NCI-H748 (cell line): ENCODE data around the gene HORMAD1.
"Not testable (repeated sequence)": the region's sequence is repeated elsewhere in the genome, so short reads cannot be mapped to it uniquely, and the experiment has no call there.

Experiments
- DNase-seq: peaks from one replicate; lab custom pipeline; 2025; ENCODE audit not compliant: unreplicated experiment; lab: John Stamatoyannopoulos, UW

The HORMAD1 gene, protein sequence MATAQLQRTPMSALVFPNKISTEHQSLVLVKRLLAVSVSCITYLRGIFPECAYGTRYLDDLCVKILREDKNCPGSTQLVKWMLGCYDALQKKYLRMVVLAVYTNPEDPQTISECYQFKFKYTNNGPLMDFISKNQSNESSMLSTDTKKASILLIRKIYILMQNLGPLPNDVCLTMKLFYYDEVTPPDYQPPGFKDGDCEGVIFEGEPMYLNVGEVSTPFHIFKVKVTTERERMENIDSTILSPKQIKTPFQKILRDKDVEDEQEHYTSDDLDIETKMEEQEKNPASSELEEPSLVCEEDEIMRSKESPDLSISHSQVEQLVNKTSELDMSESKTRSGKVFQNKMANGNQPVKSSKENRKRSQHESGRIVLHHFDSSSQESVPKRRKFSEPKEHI

DNA sequence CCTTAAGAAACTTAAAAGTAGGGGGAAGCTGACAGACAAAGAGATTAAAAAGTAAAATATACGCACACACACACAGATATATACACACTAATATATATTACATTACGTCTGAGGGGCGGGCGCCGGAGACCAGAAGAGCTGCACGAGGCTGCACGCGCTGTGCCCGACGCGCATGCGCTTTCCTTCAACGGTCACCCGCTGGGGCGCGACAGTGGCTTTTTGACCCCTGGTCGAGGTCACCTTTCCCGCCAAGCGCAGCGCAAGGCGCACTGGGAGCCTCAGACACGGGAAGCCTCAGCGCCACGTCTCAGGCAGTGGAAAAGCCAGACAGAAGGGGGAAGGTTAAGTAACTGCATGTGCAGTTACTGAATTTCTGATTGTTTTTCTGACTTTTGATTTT is at the start of gene HORMAD1:
Gene HORMAD1 (minus strand): TSS at position 193 of the 400 bp plus-strand sequence. CDS start 1,390 bp downstream, outside the sequence.
- no peak for DNase-seq

DNA sequence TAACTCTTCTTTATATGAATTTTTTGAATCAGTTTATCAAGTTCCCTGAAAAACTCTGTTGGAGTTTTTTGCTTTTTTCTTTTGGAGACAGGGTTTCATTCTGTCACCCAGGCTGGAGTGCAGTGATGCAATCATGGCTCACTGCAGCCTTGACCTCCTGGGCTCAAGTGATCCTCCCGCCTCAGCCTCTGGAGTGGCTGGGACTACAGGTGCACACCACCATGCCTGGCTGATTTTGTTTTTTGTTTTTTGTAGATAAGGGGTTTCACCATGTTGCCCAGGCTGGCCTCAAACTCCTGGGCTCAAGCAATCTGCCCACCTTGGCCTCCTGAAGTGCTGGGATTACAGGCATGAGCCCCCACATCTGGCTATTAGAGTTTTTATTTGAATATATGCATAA is 47.0 kb upstream of the HORMAD1 start:
- DNase-seq, result not testable (repeated sequence)

DNA sequence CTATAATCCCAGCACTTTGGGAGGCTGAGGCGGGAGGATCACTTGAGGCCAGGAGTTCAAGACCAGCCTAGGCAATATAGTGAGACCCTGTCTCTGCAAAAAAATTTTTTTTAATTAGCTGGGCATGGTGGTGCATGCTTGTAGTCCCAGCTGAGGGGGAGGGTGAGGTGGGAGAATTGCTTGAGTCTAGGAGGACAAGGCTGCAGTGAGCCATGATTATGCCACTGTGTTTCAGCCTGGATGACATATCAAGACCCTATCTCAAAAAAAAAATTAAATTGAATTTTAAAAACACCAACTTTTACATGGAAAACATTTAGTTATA is 45.2 kb upstream of the HORMAD1 start:
- DNase-seq, result not testable (repeated sequence)

DNA sequence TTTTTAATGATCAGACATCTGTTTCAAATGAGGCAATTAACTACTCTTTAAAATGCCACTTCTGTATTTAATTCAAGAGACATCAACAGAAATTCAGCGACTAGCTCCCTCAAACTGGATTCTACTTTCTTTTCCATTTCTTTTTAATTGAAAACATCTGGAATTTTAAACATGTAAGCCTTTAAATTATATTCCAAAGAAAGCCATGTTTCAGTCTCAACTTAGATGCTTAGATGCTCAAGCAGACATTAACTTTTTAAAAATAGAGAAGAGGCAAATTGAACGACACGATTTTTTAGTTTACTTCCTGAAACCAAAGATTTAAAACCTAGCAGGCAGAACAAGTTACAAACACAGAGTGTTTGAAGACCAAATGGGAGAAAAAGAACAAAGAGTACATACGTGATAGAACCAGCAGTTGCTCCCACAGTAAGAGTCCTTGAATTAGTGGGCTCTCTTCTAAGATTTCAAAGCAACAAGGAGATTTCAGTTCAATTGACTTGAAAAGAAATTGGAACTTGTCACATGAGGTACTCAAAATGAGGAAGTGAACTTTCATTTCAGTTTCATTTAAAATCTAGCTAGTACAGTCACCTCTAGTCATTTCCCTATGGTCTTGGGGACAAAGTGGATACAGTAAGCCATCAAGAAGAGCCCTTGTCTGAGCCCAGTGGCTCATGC is 44.7 kb upstream of the HORMAD1 start, which contains the start of gene CTSS:
Gene CTSS (minus strand): TSS at position 483 of the 681 bp plus-strand sequence. CDS start 1,015 bp downstream, outside the sequence.
- DNase-seq, result no peak

DNA sequence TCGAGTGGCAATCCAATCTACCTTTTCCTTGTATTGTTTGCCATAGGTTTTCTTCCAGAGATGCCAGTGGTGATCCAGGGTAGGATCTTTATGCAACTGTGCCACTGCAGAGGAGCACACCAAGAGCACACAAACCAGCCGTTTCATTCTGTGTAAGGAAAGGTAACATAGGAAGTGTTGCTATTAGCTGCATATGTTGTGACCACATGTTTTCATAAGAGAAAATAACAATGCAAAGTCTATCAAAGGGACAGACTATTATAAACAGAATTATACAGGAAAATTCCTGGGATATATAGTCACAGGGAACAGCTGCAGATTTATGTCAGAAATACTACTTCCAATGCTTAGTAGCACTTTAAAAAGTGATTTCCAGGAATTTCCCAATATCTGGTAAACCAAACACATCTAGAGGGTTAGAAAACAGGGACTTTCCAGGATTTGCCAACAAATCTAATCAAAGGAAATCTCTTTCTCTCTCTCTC is 44.0 kb upstream of the HORMAD1 start:
- DNase-seq, result no peak

DNA sequence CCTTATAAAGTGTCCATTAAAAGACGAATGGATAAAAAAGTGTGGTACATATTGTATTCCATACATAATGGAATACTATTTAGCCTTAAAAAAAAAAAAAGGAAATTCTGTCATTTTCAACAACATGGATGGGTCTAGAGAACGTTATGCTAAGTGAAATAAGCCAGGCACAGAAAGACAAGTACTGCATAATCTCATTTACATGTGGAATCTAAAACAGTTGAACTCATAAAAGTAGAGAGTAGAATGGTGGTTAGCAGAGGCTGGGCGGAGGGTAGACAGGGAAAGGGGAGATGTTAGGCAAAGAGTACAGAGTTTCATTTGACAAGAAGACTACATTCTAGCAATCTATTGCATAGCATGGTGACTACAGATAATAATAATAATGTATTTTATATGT is 42.3 kb upstream of the HORMAD1 start:
- DNase-seq, result no peak

DNA sequence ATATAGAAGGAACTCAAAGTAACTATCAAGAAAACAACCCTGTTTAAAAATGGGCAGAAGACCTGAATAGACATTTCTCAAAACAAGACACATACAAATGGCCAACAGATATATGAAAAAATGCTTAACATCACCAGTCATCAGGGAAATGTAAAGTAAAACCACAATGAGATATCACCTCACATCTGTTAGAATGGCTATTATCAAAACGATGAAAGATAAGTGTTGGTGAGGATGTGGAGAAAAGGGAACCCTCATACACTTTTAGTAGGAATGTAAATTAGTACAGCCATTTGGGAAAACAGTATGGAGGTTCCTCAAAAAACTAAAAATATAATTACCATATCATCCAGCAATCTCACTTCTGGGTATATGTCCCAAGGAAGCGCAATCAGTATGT is 41.9 kb upstream of the HORMAD1 start:
- DNase-seq, result no peak

DNA sequence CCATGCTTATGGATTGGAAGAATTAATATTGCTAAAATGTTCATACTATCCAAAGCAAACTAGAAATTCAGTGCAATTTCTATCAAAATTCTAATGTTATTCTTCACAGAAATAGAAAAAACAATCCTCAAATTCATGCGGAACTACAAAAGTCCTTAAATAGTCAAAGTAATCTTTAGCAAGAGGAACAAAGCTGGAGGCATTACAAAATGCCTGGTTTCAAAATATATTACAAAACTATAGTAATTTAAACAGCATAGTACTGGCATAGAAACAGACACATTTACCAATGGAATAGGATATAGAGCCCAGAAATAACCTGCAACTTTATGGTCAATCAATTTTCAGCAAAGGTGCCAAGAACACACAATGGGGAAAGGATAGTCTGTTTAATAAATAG is 41.1 kb upstream of the HORMAD1 start:
- no peak for DNase-seq

DNA sequence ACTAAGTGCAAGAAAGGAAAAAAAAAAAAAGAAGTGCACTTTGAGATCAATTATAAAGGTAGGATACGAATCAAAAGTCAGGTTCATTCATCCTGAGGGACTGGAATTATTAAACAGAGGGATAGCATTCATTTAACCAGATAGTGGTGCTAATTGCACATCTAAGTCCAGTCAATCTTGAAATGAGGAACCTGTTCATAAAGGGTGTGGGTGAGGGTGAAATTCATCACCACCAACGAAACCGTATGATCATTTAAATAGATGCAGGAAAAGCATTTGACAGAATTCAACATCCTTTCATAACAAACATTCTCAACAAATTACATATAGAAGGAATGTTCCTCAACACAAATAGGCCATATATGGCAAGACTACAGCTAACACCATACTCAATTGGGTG is 39.3 kb upstream of the HORMAD1 start:
- DNase-seq, result no peak

DNA sequence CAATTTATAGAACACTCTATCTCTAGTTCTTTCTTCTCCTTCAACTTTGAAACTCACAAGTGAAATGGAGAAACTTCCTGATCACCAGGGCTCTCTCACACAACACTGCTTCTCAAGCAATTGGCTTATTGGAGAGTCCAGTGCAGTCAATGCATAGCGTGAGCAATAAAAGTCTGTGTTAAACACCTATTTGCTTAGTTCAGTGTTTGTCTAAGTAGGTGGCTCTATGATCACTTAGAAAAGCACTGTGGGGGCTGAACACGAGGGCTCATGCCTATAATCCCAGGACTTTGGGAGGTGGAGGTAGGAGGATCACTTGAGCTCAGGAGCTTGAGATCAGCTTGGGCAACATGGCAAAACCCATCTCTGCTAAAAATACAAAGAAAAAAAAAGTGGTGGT is 32.7 kb upstream of the HORMAD1 start:
- DNase-seq, result no peak

DNA sequence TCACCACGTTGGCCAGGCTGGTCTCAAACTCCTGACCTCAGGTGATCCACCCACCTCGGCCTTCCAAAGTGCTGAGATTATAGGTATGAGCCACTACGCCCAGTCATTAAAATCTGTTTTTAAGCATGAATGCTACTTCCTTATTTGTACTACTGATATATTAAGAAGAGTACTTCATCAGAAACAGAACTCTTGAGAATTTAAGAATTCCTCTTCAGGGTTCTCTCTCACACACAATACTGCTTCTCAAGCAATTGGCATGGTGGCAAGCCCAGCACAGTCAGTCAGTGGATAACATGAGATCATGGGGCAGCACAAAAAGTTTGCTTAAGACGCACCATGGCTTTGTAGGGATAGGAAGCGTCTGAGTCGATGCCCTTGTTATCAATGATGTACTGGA is 30.7 kb upstream of the HORMAD1 start:
- no peak for DNase-seq

DNA sequence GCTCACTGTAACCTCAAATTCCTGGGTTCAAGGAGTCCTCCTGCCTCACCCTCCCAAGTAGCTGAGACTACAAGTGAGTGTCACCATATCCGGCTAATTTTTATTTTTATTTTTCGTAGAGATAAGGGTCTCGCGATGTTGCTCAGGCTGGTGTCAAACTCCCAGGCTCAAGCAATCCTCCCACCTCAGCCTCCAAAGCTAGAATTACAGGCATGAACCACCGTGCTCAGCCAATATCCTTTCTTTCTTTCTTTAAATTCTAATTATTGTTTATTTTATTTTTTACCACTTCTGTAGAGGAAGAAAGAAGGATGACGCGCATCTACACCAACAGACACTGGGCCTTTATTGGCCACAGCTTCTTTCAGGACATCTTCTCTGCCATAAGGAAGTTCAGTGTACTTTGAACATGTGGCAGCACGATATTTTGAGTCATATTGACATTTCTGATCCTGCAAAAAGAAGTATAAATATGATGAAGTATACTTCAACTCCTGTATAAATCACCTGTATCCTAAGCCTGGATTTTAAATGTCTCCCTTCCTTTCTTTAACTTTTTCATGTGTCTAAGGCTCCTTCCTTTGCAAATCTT is 29.1 kb upstream of the HORMAD1 start:
- DNase-seq, result no peak

DNA sequence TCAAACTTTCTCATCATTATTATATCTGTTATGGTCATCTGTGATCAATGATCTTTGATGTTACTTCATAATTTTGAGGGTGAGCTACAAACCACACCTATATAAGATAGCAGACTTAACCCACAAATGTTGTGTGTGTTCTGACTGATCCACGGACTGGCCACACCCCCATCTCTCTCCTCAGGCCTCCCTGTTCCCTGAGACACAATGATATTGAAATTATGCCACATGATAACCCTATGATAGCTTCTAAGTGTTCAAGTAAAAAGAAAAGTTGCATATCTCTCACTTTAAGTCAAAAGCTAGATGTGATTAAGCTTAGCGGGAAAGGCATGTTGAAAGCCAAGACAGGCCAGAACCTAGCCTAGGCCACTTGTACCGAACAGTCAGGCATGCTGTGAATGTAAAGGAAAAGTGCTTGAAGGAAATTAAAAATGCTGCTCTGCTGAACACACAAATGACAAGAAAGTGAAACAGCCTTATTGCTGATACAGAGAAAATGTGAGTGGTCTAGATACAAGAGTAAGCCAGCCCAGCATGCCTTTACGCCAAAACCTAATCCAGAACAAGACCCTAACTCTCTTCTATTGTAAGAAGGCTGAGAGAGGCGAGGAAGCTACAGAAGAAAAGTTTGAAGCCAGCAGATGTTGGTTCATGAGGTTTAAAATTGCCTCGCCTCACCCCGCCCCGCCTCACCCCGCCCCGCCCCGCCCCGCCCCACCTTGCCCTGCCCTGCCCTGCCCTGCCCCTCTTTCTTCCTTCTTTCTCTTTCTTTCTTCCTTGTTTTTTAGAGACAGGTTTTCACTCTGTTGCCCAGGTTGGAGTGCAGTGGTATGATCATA is 28.4 kb upstream of the HORMAD1 start:
- no peak for DNase-seq

DNA sequence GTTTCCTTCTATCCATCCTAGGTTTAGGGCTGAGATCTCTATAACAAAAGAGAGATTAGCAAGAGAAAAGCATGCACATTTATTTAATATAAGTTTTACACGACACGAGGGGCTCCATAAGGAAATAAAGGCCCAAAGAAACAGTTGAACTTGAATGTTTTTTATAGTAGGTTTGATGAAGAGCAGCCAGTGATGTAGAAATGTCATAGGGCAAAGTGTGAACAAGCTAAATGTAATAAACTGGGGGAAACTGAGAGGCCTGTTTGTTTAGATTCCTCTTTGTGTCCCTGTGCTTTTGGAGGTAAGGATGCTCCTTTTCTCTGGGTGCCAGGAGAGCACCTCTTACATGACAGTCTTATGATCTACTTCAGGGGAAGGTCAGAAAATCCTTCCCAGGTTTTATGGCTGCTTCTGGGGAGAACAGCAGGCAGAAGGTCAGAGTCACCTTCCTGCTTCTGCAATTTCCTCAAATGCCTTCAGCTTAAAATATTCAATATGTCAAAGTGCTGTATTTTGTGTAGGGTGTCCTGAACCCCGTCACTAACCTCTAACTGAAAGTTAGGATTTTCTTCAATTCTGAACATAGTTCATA is 9.5 kb upstream of the HORMAD1 start:
- DNase-seq, result no peak

DNA sequence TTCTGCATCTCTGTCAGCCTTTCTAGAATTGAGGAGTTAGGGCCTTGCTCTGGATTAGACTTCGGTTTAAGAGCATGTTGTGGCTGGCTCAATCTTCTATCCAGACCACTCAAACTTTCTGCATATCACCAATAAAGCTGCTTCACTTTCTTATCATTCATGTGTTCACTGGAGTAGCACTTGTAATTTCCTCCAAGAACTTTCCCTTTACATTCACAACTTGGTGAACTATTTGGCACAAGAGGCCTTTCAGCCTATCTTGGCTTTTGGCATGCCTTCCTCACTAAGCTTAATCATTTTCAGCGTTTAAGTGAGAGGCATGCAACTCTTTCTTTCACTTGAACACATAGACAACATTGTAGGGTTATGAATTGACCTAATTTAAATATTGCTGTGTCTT is 3.6 kb upstream of the HORMAD1 start:
- no peak for DNase-seq

DNA sequence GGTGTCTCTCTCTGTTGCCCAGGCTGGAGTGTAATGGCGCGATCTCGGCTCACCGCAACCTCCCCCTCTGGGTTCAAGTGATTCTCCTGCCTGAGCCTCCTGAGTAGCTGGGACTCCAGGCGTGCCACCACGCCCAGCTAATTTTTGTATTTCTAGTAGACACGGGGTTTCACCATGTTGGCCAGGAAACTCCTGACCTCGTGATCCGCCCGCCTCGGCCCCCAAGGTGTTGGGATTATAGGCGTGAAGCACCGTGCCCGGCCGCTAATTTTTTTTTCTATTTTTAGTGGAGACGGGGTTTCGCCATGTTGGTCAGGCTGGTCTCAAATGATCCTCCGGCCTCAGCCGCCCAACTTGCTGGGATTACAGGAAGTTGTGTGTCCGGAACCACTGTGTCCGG is 597 bp downstream of the HORMAD1 start:
- no peak for DNase-seq

DNA sequence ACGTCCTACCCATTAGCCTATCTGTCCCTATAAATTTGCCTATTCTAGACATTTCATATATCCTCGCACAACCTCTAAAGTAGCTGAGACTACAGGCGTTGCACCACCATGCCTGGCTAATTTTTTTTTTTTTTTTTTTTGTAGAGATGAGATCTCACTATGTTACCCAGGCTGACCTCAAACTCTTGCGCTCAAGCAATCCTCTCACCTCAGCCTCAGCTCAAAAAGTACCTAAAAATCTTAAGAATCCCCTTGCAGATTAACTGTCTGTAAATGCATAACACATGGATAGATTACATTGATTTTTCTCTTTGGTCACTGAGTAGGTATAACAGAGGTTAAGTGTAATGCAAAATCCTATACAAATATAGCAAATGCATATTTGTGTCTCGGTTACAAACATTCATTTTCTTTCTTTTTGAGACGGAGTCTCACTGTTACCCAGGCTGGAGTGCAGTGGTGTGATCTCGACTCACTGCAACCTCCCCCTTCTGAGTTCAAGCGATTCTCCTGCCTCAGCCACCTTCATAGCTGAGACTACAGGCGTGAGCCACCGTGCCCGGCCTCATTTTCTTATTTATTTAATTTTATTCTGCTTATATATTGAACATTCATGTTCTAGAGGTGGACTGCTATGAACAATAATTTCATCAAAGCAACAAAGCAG is 2.3 kb downstream of the HORMAD1 start:
- DNase-seq, result no peak

DNA sequence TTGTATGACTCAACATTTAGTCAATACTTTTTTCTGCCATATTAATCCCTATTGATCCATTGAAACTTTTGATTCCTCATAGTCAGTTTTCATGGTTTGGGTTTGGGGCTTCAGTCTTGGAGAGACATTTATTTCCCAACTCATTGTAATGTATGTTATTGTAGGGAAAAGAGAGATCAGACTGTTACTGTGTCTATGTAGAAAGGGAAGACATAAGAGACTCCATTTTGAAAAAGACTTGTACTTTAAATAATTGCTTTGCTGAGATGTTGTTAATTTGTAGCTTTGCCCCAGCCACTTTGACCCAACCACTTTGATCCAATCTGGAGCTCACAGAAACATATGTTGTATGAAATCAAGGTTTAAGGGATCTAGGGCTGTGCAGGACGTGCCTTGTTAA is 11.7 kb downstream of the HORMAD1 start:
- DNase-seq, result not testable (repeated sequence)

DNA sequence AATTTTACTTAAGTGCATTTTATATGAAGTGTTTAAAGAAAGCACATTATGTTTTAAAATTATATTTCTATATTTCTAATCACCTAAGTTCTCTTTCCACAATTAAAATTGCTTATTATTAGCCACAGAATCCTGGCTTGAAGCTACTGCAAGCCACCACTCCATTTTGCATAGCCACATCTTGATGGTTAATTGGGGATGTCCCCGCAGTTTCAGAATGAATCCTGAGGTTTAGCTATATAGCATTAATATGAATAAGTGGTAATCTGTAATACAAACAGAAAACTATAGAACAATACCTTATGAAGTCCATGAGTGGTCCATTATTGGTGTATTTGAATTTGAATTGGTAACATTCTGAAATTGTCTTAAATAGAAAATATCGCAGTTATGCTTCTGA is 12.1 kb downstream of the HORMAD1 start:
- DNase-seq, result no peak

DNA sequence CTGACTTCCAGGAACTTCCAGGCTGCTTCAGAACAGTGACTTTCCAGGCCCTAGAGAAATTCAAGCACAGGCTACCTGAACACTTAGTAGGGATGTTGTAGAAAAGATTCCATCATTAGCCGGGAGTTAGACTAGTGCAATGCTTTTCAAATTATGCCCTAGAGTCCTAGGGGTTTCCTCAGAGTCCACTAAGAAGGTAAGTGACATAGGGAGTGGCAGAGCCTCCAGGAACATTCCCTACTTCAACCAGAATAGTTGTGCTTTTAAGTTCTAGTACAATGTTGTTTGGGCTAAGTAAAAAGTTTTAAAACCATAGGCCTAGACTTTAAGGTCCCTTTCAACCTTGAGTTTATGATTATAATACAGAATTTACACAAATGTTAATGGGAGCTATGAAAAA is 14.6 kb downstream of the HORMAD1 start:
- no peak for DNase-seq
